A673 (cell line): ENCODE data around the gene AP3S2.

Experiments used
- EZH2 ChIP-seq: fragments of 200-600 bp; sonication (generic); IDR thresholded peaks from 2 replicates; pipeline ENCODE4 v1.6.1; 2017; ENCODE audit warnings: borderline replicate concordance, low read depth, mild to moderate bottlenecking, mixed read lengths, antibody characterized with exemption, low read length; ENCODE audit not compliant: poor library complexity, severe bottlenecking
- TF ChIP-seq, protein P1 (sequence below): fragments of 300-800, 200-600 bp; sonication (generic); conservative IDR thresholded peaks from 2 replicates; pipeline ENCODE4 v1.5.1; 2017; ENCODE audit warnings: low read depth, mild to moderate bottlenecking, antibody characterized with exemption, low read length, moderate library complexity, mixed read lengths

DNA sequence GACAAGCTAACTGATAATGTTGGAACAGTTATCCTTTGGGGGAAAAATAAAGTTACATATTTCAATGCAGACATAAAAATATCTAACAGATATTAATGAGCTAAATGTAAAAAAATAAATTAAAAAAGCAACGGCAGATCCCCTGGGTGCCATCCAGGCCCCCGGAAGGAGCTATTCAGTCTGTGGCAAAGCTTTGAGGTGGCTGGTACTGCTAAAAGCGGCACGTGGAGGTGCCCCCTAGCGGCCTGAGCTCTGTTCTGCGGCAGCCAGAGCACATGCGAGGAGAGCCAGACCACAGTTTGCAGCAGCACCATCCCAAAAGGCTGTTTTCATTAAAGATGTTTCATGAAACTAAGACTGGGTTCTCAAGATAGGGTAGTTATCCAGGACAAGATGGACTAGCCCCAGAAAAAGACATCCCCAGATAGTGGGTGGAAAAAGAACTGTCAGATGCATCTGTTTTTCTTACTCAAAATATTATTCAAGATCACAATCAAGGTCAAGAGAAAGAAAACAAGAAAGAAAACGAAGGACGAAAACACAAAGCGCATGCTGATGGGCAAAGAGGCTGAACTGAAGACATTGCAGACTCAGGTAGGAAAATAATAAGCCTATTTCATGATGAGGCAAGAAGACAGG lies 18.7 kb downstream of the AP3S2 start:
- TF ChIP-seq, protein P1, sequence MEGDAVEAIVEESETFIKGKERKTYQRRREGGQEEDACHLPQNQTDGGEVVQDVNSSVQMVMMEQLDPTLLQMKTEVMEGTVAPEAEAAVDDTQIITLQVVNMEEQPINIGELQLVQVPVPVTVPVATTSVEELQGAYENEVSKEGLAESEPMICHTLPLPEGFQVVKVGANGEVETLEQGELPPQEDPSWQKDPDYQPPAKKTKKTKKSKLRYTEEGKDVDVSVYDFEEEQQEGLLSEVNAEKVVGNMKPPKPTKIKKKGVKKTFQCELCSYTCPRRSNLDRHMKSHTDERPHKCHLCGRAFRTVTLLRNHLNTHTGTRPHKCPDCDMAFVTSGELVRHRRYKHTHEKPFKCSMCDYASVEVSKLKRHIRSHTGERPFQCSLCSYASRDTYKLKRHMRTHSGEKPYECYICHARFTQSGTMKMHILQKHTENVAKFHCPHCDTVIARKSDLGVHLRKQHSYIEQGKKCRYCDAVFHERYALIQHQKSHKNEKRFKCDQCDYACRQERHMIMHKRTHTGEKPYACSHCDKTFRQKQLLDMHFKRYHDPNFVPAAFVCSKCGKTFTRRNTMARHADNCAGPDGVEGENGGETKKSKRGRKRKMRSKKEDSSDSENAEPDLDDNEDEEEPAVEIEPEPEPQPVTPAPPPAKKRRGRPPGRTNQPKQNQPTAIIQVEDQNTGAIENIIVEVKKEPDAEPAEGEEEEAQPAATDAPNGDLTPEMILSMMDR: peak; percentile 98
- TF ChIP-seq EZH2: no peak
